Tibial nerve (tissue), 4 donors: ENCODE results near the gene GABBR2. TPM values are rescaled to one million over a fixed set of nuclear protein-coding genes. Genes with fewer than 3 reads are reported as not detected.

ENCODE experiments used
- DNase-seq, 2 donors: peaks; one replicate each; pipeline ENCODE4 v3.0.0-alpha.2; 2019; ENCODE audit warnings: low spot score in 2 of 2
- H3K27ac ChIP-seq, 4 donors: fragments of 200-600 bp; sonication (generic) in 3 of 4; one replicate each; pipeline ENCODE4 v1.5.1; 2017 to 2019; ENCODE audit warnings: mild to moderate bottlenecking in 1 of 4
- H3K27me3 ChIP-seq, 2 donors: fragments of 200-600 bp; sonication (generic) in 1 of 2; one replicate each; pipeline versions ENCODE4 v1.5.1 to v1.6.0; 2017 to 2019
- H3K36me3 ChIP-seq, 3 donors: fragments of 200-600 bp; sonication (generic); one replicate each; pipeline ENCODE4 v1.5.1; 2018 to 2019
- H3K4me1 ChIP-seq, 4 donors: fragments of 200-600 bp; sonication (generic) in 3 of 4; one replicate each; pipeline ENCODE4 v1.5.1; 2017 to 2019
- H3K4me3 ChIP-seq, 4 donors: fragments of 200-600 bp; sonication (generic) in 3 of 4; one replicate each; pipeline ENCODE4 v1.5.1; 2017 to 2019; ENCODE audit warnings: mild to moderate bottlenecking in 1 of 4, moderate library complexity in 1 of 4
- H3K9me3 ChIP-seq, 4 donors: fragments of 200-600 bp; sonication (generic) in 3 of 4; one replicate each; pipeline ENCODE4 v1.5.1; 2017 to 2019
- CTCF ChIP-seq, 5 experiments: fragments of 200-600 bp in 3 of 5; fragments of 450-650 bp in 2 of 5; sonication (generic) in 3 of 5; IDR thresholded peaks; one replicate each; pipeline ENCODE4 v1.5.1; 2016 to 2019; ENCODE audit warnings: antibody characterized with exemption in 5 of 5, mild to moderate bottlenecking in 3 of 5, moderate library complexity in 2 of 5
- EP300 ChIP-seq, 2 donors: sonication (generic); formaldehyde crosslinking; IDR thresholded peaks; one replicate each; pipeline ENCODE4 v1.6.1; 2017; ENCODE audit warnings: antibody characterized with exemption in 2 of 2, mild to moderate bottlenecking in 1 of 2
- POLR2A ChIP-seq, 2 donors: fragments of 450-650 bp; IDR thresholded peaks; one replicate each; pipeline ENCODE4 v1.6.1; 2017; ENCODE audit warnings: antibody characterized with exemption in 2 of 2, mild to moderate bottlenecking in 2 of 2, moderate library complexity in 2 of 2
- WGBS, 2 donors: methylation state at CpG; one replicate each; pipeline ENCODE4 v1.1.5; 2018; 5-methylcytosine and 5-hydroxymethylcytosine counted together
- total RNA-seq, 4 donors: library from RNA; depleted of rRNA; stranded (reverse); fragments of >200 nt; gene quantifications; one replicate each; pipeline ENCODE4 v1.1.0, GENCODE V29; 2016

The GABBR2 gene
- total RNA-seq, 4 donors from 2014 or later, result 0.20 to 0.22 TPM; not detected in 2

- 71 to 72% methylated on average over 7 of the region's 7 CpGs for WGBS, 2 donors
- H3K36me3 ChIP-seq, result no peaks in the 10 kb centered on the region
- no peak for DNase-seq
- H3K27ac ChIP-seq, result no peak overlapping the region
- H3K4me3 ChIP-seq, result no peak overlapping the region
- no peaks in the 10 kb centered on the region for H3K9me3 ChIP-seq
- H3K27me3 ChIP-seq, result no peaks in the 10 kb centered on the region
- TF ChIP-seq CTCF (IDR thresholded peaks at IDR 0.05) (no peak), POLR2A (IDR thresholded peaks at IDR 0.05) (no peak), EP300 (IDR thresholded peaks at IDR 0.05) (no peak)
- no peaks in the 10 kb centered on the region for H3K4me1 ChIP-seq
Observed at GRCh38 chr9:98627296-98627695, 81.4 kb downstream of the GABBR2 start.

- H3K36me3 ChIP-seq, result no peaks in the 10 kb centered on the region
- H3K27ac ChIP-seq, result no peak overlapping the region
- H3K4me3 ChIP-seq, result no peak overlapping the region
- 63 to 67% methylated on average over 5 of the region's 5 CpGs for WGBS, 2 donors
- H3K27me3 ChIP-seq, result no peaks in the 10 kb centered on the region
- no peak for TF ChIP-seq CTCF (IDR thresholded peaks at IDR 0.05)
- no peak for TF ChIP-seq POLR2A (IDR thresholded peaks at IDR 0.05)
- TF ChIP-seq EP300 (IDR thresholded peaks at IDR 0.05), result no peak
- no peaks in the 10 kb centered on the region for H3K9me3 ChIP-seq
- H3K4me1 ChIP-seq, result no peaks in the 10 kb centered on the region
- no peak for DNase-seq
Observed at GRCh38 chr9:98625728-98626127, 83.0 kb downstream of the GABBR2 start.

DNA sequence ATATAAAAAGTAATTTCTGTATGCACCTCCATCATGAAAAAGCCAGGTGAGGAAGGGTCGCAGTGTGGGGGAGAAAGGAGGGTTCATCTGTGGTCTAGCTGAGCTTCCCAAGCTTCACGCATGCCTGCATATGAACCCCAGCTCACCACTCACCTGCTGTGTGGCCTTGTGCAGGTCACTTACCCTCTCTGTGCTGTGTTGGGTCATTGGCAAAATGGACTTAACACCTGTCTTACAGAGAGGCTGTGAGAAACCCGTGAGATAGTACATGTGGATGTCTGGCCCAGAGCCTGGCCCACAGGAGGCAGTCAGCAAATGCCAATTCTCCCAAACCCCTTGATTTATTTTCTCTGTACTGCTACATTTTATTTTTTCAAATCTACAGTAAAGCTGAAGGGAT lies 88.9 kb downstream of the GABBR2 start:
- WGBS, 2 donors, result 76 to 82% methylated on average over 3 of the region's 3 CpGs

DNA sequence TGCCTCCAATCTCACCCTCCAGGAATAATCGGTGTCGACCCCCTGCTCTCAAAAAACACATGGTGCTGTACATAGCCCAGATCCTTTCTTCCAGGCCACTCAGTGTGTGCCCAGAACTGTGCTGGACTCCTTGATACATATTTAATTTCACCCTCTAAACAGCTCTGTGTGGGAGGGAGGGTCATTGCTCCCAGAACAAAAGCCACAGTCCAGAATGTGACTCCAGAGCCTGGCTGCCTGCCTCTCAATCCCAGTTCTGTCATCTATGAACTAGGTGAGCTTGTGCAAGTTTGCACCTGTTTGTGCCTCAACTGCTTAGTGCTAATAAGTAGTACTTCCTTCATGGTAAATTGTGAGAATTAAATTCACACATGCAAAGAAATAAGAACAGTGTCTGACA lies 93.1 kb downstream of the GABBR2 start:
- no peak for DNase-seq
- H3K4me3 ChIP-seq, result no peak overlapping the region
- no peaks in the 10 kb centered on the region for H3K36me3 ChIP-seq
- WGBS, 2 donors, result 79 to 89% methylated on average over 2 of the region's 2 CpGs
- H3K9me3 ChIP-seq, result no peaks in the 10 kb centered on the region
- no peaks in the 10 kb centered on the region for H3K4me1 ChIP-seq
- H3K27ac ChIP-seq, result no peak overlapping the region
- H3K27me3 ChIP-seq, result no peaks in the 10 kb centered on the region
- no peak for TF ChIP-seq EP300 (IDR thresholded peaks at IDR 0.05)
- TF ChIP-seq CTCF (IDR thresholded peaks at IDR 0.05), result no peak
- TF ChIP-seq POLR2A (IDR thresholded peaks at IDR 0.05), result no peak

More for the DNA sequence above, 88.9 kb downstream of the GABBR2 start:
- Histone ChIP-seq H3K27me3 (no peaks in the 10 kb centered on the region), H3K4me3 (no peak overlapping the region), H3K9me3 (no peaks in the 10 kb centered on the region), H3K4me1 (no peaks in the 10 kb centered on the region), H3K27ac (no peak overlapping the region), H3K36me3 (no peaks in the 10 kb centered on the region)
- DNase-seq, result no peak
- no peak for TF ChIP-seq POLR2A (IDR thresholded peaks at IDR 0.05)
- TF ChIP-seq EP300 (IDR thresholded peaks at IDR 0.05), result no peak
- no peak for TF ChIP-seq CTCF (IDR thresholded peaks at IDR 0.05)

- DNase-seq, result no peak
- TF ChIP-seq POLR2A (IDR thresholded peaks at IDR 0.05) (no peak), EP300 (IDR thresholded peaks at IDR 0.05) (no peak), CTCF (IDR thresholded peaks at IDR 0.05) (no peak)
- H3K9me3 ChIP-seq, result no peaks in the 10 kb centered on the region
- no peaks in the 10 kb centered on the region for H3K27me3 ChIP-seq
- H3K27ac ChIP-seq, result no peak overlapping the region
- no peak overlapping the region for H3K4me3 ChIP-seq
- H3K36me3 ChIP-seq, result no peaks in the 10 kb centered on the region
- H3K4me1 ChIP-seq, result no peaks in the 10 kb centered on the region
- 78 to 92% methylated on average over 2 of the region's 2 CpGs for WGBS, 2 donors
Observed at GRCh38 chr9:98614941-98615340, 93.8 kb downstream of the GABBR2 start.
